ENCODE measurements around the gene TMEM237.

TMEM237 gene

DNA sequence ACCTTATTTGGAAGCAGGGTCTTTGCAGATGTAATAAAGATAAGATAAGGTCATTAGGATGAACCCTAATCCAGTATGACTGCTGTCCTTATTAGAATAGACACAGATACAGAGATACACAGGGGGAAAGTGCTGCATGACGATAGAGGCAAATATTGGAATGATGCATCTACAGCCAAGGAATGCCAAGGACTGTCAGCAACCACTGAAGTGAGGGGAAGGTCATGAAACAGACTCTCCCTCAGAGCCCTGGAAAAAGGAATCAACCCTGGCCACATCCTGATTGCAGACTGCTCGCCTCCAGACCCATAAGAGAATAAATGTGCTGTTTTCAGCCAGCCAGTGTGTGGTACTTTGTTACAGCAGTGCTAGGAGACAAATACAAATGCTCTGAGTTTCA, 14.8 kb downstream of the TMEM237 start:
- TF ChIP-seq, protein P1, sequence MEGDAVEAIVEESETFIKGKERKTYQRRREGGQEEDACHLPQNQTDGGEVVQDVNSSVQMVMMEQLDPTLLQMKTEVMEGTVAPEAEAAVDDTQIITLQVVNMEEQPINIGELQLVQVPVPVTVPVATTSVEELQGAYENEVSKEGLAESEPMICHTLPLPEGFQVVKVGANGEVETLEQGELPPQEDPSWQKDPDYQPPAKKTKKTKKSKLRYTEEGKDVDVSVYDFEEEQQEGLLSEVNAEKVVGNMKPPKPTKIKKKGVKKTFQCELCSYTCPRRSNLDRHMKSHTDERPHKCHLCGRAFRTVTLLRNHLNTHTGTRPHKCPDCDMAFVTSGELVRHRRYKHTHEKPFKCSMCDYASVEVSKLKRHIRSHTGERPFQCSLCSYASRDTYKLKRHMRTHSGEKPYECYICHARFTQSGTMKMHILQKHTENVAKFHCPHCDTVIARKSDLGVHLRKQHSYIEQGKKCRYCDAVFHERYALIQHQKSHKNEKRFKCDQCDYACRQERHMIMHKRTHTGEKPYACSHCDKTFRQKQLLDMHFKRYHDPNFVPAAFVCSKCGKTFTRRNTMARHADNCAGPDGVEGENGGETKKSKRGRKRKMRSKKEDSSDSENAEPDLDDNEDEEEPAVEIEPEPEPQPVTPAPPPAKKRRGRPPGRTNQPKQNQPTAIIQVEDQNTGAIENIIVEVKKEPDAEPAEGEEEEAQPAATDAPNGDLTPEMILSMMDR (IDR thresholded peaks at IDR 0.05): no peak
- Mint-ChIP-seq H3K9me3 (no peaks in the 10 kb centered on the region), H3K4me1 (no peaks in the 10 kb centered on the region), H3K27me3 (ENCODE audit: low read depth, poor library complexity) (no peaks in the 10 kb centered on the region), H3K36me3 (ENCODE audit: low read depth) (peaks cover 71% of the 10 kb centered on the region), H3K27ac (peak overlapping the region; percentile 75), H3K4me3 (no peak overlapping the region)
- no peak for DNase-seq

DNA sequence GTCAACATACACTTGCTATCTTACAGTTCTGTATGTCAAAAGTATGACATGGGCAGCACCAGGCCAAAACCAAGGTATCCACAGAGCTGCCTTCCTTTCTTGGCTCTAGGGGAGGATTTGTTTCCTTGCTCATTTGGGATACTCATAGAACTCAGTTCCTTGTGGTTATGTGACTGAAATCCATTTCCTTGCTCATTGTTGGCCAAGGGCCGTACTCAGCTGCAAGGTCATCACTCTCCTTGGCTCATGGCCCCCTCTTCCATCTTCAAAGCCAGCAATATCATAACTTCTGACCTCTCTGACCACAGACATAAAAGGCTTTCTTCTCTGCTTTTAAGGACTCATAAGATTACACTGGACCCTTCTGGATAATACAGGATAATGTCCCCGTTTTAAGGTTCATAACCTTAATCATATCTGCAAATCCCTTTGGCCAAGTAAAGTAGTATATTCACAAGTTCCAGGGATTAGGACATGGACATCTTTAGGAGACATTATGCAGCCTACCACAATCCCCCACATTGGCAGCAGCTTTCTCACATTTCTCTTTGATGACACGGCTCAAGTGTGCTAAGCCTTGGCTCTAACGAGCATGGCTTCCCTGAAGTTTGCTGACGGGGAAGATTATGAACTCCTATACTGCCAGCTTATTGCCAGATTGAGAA, 20.9 kb downstream of the TMEM237 start:
- no peak overlapping the region for H3K27ac Mint-ChIP-seq
- H3K4me3 Mint-ChIP-seq: no peak overlapping the region
- TF ChIP-seq, protein P1 (IDR thresholded peaks at IDR 0.05): no peak
- H3K27me3 Mint-ChIP-seq (ENCODE audit: low read depth, poor library complexity): no peaks in the 10 kb centered on the region
- no peaks in the 10 kb centered on the region for H3K4me1 Mint-ChIP-seq
- no peak for DNase-seq
- H3K36me3 Mint-ChIP-seq (ENCODE audit: low read depth): peaks cover 53% of the 10 kb centered on the region
- H3K9me3 Mint-ChIP-seq: peaks cover 2% of the 10 kb centered on the region

DNA sequence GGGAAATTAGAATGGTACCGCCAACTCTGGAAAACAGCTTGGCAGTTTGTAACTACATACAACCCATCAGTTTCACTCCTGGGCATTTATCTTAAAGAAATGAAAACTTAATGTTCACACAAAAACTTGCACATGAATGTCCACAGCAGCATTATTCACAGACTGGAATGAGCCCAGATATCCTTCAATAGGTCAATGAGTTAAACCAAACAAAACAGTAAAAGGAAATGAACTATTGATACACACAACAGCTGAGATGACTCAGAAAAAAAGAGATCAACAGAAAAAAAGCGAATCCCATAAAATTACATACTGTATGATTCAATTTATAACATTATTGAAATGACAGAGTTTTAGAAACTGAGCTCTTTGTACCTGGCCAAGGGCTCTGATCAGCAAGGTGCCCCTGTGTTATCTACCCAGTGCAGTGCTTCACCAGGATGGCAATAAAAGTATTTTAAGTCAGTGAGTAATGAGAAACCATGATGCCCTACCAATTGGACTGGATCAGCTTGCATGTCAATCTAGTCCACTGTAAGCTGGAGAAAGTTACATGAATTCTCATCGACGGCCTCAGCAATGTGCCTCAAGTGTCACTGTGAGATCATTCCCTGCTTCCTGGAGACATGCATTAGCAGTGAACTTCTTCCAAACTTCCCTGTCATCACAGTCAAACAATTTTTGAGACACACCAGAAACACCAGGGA, 21.9 kb downstream of the TMEM237 start:
- Mint-ChIP-seq H3K9me3 (peaks cover 11% of the 10 kb centered on the region), H3K4me3 (no peak overlapping the region), H3K27me3 (ENCODE audit: low read depth, poor library complexity) (peaks cover 5% of the 10 kb centered on the region), H3K4me1 (no peaks in the 10 kb centered on the region), H3K27ac (no peak overlapping the region), H3K36me3 (ENCODE audit: low read depth) (peaks cover 44% of the 10 kb centered on the region)
- TF ChIP-seq, protein P1 (IDR thresholded peaks at IDR 0.05): no peak
- no peak for DNase-seq

DNA sequence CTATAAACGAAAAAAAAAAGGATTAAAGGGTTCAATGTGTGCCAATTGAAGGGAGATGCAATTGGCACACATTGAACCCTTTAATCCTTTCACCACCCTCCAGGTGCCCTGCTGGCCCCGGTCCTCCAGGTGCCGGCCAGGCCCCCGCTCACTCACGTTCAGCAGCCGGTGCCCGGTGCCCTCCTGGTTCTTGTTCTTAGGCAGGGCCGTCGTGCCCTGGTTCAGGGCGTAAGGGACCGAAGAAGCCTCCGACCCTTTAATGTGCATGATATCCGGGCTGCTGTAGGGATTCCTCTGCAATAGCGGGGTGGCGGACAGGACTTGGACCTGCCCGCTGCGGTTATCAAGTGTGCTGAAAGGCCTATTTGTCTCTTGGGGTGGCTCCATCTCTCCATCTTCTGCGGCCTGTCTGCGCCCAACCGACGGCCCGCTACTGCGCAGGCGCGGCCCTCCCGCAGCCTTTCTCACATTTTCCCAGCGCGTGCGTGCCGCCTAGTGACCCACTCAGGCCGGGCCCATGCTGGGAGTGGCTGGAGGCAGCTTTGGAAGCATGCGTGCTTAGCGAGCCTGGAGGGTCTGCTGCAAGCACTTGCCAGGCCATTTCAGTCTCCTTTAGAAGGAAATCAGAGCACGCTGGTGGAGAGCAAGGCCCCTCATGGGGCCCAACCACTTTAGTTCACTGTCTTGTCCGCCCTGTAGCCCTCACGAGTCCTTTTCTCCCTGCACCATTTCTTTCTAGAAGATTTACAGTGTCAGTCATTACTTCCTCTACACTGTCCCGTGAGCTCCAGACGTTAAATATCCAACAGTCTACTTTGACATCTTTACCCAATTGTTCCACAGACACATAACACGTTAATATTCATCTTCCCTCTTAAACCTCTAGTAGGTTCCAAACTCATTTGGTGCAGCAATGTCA, 24.3 kb downstream of the TMEM237 start:
- Mint-ChIP-seq H3K4me3 (no peak overlapping the region), H3K27ac (no peak overlapping the region), H3K36me3 (ENCODE audit: low read depth) (peaks cover 25% of the 10 kb centered on the region), H3K27me3 (ENCODE audit: low read depth, poor library complexity) (peaks cover 9% of the 10 kb centered on the region), H3K4me1 (no peaks in the 10 kb centered on the region), H3K9me3 (peaks cover 12% of the 10 kb centered on the region)
- TF ChIP-seq, protein P1 (IDR thresholded peaks at IDR 0.05): no peak
- no peak for DNase-seq

DNA sequence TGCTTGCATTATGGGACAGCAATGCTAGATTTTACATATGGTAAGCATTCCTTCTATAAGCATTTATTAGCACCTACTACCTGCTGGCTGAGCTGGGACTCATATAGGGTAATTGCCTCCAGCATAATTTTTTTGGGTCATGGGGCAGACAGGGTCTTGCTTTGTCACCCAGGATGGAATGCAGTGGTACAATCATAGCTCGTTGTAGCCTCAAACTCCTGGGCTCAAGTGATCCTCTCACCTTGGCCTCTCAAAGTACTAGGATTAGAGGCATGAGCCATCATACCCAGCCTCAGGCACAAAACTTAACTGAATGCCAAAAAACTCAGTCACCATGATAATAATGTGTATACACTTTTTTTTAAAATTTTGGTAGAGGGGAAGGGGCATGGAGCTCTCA, 35.3 kb downstream of the TMEM237 start:
- H3K4me1 Mint-ChIP-seq: no peaks in the 10 kb centered on the region

More for the DNA sequence above, 35.3 kb downstream of the TMEM237 start:
- Mint-ChIP-seq H3K27me3 (ENCODE audit: low read depth, poor library complexity) (peaks cover 19% of the 10 kb centered on the region), H3K36me3 (ENCODE audit: low read depth) (no peaks in the 10 kb centered on the region), H3K9me3 (peaks cover 29% of the 10 kb centered on the region), H3K27ac (no peak overlapping the region), H3K4me3 (no peak overlapping the region)
- no peak for DNase-seq
- TF ChIP-seq, protein P1 (IDR thresholded peaks at IDR 0.05): no peak

Measured in nephron progenitor cell (in vitro differentiated cells).